Hepatocyte (in vitro differentiated cells): Measurements from ENCODE around the gene MTCH1.

Experiments used
- CTCF ChIP-seq: fragments of 200-600 bp; sonication (generic); IDR thresholded peaks from 2 replicates; pipeline ENCODE4 v1.5.1; 2016; ENCODE audit warnings: antibody characterized with exemption, mild to moderate bottlenecking; ENCODE audit not compliant: poor library complexity
- EZH2phosphoT487 ChIP-seq: fragments of 200-600 bp; sonication (generic); IDR thresholded peaks from one replicate; pipeline ENCODE4 v1.6.1; 2018; ENCODE audit warnings: antibody characterized with exemption, mild to moderate bottlenecking, low read depth, moderate library complexity; ENCODE audit not compliant: unreplicated experiment, severe bottlenecking

DNA sequence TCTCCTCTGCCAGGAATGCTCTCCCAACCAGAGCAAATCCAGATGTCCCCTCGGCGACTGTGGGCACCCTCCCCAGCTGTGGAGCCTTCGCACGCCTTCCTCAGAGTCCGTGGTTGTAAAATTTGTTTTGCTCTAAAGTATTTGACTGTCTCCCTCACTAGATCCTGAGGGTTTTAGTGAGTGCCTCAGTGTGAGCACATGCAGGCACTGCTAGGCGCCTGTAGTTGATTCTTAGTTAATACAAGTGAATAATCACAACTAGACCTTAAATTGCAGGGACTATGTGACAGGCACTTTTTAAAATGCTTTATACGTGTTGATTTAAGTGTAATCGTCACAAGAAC is 680 bp upstream of the MTCH1 start:
- no peak for TF ChIP-seq CTCF
- no peak for TF ChIP-seq EZH2phosphoT487
